GM18511 (cell line): ENCODE results near the gene PDHX.
"Not testable (repeated sequence)": the region's sequence is repeated elsewhere in the genome, so short reads cannot be mapped to it uniquely, and the experiment has no call there.

Experiments used
- ATAC-seq: cut with Tn5 transposase; IDR thresholded peaks from one replicate; pipeline ENCODE4 v1.9.1; 2021; ENCODE audit warnings: mild to moderate bottlenecking, moderate library complexity; ENCODE audit not compliant: unreplicated experiment

PDHX gene

GRCh38 chr11:34916015-34916842 is at the start of gene PDHX, which contains the start of gene APIP:
TSS of gene PDHX (plus strand) at chr11:34916618. CDS start at chr11:34916656, 38 bp downstream.
TSS of gene APIP (minus strand) at chr11:34916379. CDS start at chr11:34916284, 95 bp downstream.
- ATAC-seq, result peak; percentile 96

- ATAC-seq, result no peak
These were observed 47.0 kb upstream of the PDHX start for GRCh38 chr11:34869425-34869824.

GRCh38 chr11:34870548-34871196 is 45.7 kb upstream of the PDHX start:
- ATAC-seq, result no peak

- ATAC-seq, result no peak
These were observed 42.2 kb upstream of the PDHX start for GRCh38 chr11:34874202-34874601.

GRCh38 chr11:34877375-34877975 is 38.9 kb upstream of the PDHX start:
- ATAC-seq, result no peak

GRCh38 chr11:34881900-34882299 is 34.5 kb upstream of the PDHX start:
- ATAC-seq, result no peak

GRCh38 chr11:34886609-34887008 is 29.8 kb upstream of the PDHX start:
- ATAC-seq, result no peak

- ATAC-seq, result no peak
These were observed 29.2 kb upstream of the PDHX start for GRCh38 chr11:34887260-34887659.

- no peak for ATAC-seq
These were observed 26.3 kb upstream of the PDHX start for GRCh38 chr11:34890089-34890488.

GRCh38 chr11:34890812-34891211 is 25.6 kb upstream of the PDHX start:
- ATAC-seq, result no peak

- ATAC-seq, result no peak
These were observed 24.8 kb upstream of the PDHX start for GRCh38 chr11:34891611-34892010.

GRCh38 chr11:34893416-34893815 is 23.0 kb upstream of the PDHX start:
- no peak for ATAC-seq

- ATAC-seq, result not testable (repeated sequence)
These were observed 20.2 kb upstream of the PDHX start for GRCh38 chr11:34896191-34896590.

- ATAC-seq, result no peak
These were observed 19.1 kb upstream of the PDHX start for GRCh38 chr11:34897171-34897870.

GRCh38 chr11:34898474-34898873 is 17.9 kb upstream of the PDHX start:
- no peak for ATAC-seq

GRCh38 chr11:34899633-34900016 is 16.8 kb upstream of the PDHX start:
- ATAC-seq, result no peak

GRCh38 chr11:34904421-34904955 is 11.9 kb upstream of the PDHX start:
- no peak for ATAC-seq

- ATAC-seq, result no peak
These were observed 10.8 kb upstream of the PDHX start for GRCh38 chr11:34905666-34906065.

GRCh38 chr11:34907934-34908593 is 8.4 kb upstream of the PDHX start:
- ATAC-seq, result peak; percentile 67

GRCh38 chr11:34909415-34909814 is 7.0 kb upstream of the PDHX start:
- ATAC-seq, result no peak
